Measurements from ENCODE around the gene EFCAB9. TPM values are rescaled to one million over a fixed set of nuclear protein-coding genes. Genes with fewer than 3 reads are reported as not detected.

EFCAB9 gene
- total RNA-seq, 1 donor from 2014 or later, result not detected

DNA sequence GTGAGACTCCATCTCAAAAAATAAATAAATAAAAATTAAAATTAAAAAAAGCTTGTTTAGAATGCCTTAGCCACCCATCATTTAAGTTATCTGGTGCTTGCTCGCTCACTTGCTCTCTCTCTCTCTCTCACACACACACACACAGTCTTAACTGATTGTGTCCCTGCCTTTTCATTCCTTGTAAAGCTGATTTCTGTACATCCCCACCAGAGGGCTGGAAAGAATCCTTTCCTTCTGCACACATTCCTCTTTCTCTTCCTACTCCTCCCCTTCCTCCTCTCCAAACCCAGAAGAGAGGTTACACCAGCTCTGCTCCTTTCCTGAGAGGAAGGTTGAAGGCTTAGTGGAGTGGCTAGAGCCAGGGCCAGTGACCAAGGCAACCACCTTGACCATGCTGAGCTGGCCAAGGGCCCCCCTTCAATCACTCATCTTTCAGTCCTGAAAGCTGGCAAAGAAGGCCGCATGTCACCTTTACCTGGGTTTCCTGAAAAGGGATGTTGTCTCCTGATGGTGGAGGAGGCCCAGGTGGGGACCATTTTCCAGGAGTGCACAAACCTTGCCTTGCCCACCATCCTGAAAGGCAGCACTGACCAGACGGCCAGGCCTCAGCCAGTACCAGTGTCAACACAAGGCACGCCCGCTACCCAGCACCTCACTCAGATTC is 31.5 kb upstream of the EFCAB9 start:
- Mint-ChIP-seq H3K4me3 (no peak overlapping the region), H3K4me1 (ENCODE audit: unreplicated experiment) (peaks cover 5% of the 10 kb centered on the region), H3K27me3 (no peaks in the 10 kb centered on the region), H3K36me3 (no peaks in the 10 kb centered on the region), H3K27ac (no peak overlapping the region), H3K9me3 (no peaks in the 10 kb centered on the region)
- no peak for DNase-seq (ENCODE audit: extremely low spot score, unreplicated experiment)
- TF ChIP-seq, protein P1, sequence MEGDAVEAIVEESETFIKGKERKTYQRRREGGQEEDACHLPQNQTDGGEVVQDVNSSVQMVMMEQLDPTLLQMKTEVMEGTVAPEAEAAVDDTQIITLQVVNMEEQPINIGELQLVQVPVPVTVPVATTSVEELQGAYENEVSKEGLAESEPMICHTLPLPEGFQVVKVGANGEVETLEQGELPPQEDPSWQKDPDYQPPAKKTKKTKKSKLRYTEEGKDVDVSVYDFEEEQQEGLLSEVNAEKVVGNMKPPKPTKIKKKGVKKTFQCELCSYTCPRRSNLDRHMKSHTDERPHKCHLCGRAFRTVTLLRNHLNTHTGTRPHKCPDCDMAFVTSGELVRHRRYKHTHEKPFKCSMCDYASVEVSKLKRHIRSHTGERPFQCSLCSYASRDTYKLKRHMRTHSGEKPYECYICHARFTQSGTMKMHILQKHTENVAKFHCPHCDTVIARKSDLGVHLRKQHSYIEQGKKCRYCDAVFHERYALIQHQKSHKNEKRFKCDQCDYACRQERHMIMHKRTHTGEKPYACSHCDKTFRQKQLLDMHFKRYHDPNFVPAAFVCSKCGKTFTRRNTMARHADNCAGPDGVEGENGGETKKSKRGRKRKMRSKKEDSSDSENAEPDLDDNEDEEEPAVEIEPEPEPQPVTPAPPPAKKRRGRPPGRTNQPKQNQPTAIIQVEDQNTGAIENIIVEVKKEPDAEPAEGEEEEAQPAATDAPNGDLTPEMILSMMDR (conservative IDR thresholded peaks at IDR 0.05), result peak; percentile 55

- Mint-ChIP-seq H3K36me3 (no peaks in the 10 kb centered on the region), H3K27ac (no peak overlapping the region), H3K9me3 (no peaks in the 10 kb centered on the region), H3K27me3 (no peaks in the 10 kb centered on the region), H3K4me3 (no peak overlapping the region), H3K4me1 (ENCODE audit: unreplicated experiment) (peaks cover 8% of the 10 kb centered on the region)
- TF ChIP-seq, protein P1 (conservative IDR thresholded peaks at IDR 0.05), result no peak
- DNase-seq (ENCODE audit: extremely low spot score, unreplicated experiment), result no peak
These were observed 31.0 kb upstream of the EFCAB9 start for GRCh38 chr5:172162987-172163343.

DNA sequence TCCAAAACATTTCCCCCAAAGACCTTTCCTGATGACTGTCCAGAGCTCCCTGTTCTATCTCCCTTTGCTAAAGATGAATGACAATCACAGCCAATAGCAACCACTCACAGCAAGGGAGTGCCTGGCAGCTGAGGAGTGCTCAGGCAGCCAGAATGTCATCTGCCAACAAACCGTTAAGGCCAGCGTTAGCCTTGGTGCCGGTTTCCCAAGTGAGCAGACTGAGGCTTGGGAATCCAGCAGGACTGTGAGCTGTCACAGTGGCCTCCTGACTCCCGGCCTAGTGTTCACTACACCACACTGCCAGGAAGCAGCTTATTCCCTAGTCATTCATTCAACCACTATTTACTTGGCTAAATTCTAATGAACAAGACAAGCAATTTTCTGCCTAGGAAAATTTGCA is 30.6 kb upstream of the EFCAB9 start:
- DNase-seq (ENCODE audit: extremely low spot score, unreplicated experiment), result no peak
- TF ChIP-seq, protein P1 (conservative IDR thresholded peaks at IDR 0.05), result no peak
- Mint-ChIP-seq H3K4me3 (no peak overlapping the region), H3K36me3 (no peaks in the 10 kb centered on the region), H3K9me3 (no peaks in the 10 kb centered on the region), H3K4me1 (ENCODE audit: unreplicated experiment) (peaks cover 12% of the 10 kb centered on the region), H3K27ac (no peak overlapping the region), H3K27me3 (no peaks in the 10 kb centered on the region)

GRCh38 chr5:172164769-172165212 is 29.2 kb upstream of the EFCAB9 start:
- TF ChIP-seq, protein P1 (conservative IDR thresholded peaks at IDR 0.05), result no peak
- Mint-ChIP-seq H3K4me1 (ENCODE audit: unreplicated experiment) (peaks cover 12% of the 10 kb centered on the region), H3K36me3 (peaks cover 3% of the 10 kb centered on the region), H3K4me3 (no peak overlapping the region), H3K27me3 (no peaks in the 10 kb centered on the region), H3K27ac (no peak overlapping the region), H3K9me3 (no peaks in the 10 kb centered on the region)
- DNase-seq (ENCODE audit: extremely low spot score, unreplicated experiment), result no peak

GRCh38 chr5:172165465-172165864 is 28.5 kb upstream of the EFCAB9 start:
- no peak for DNase-seq (ENCODE audit: extremely low spot score, unreplicated experiment)
- Mint-ChIP-seq H3K27ac (no peak overlapping the region), H3K4me1 (ENCODE audit: unreplicated experiment) (peaks cover 12% of the 10 kb centered on the region)

More at GRCh38 chr5:172165465-172165864, 28.5 kb upstream of the EFCAB9 start:
- peaks cover 3% of the 10 kb centered on the region for H3K36me3 Mint-ChIP-seq
- no peaks in the 10 kb centered on the region for H3K9me3 Mint-ChIP-seq
- no peak overlapping the region for H3K4me3 Mint-ChIP-seq
- TF ChIP-seq, protein P1 (conservative IDR thresholded peaks at IDR 0.05), result no peak
- H3K27me3 Mint-ChIP-seq, result no peaks in the 10 kb centered on the region

All from type B pancreatic cell (in vitro differentiated cells).